Effector memory CD4-positive, alpha-beta T cell (primary cell): ENCODE measurements around the gene ATP6V1G2.

Experiments
- DNase-seq, 3 donors: peaks; one replicate each; pipeline ENCODE4 v3.0.0-alpha.2; 2020
- H3K27ac ChIP-seq: 2 replicates; pipeline ENCODE4 v1.7.0; 2013; ENCODE audit warnings: mild to moderate bottlenecking, low read length, moderate library complexity; ENCODE audit not compliant: insufficient read depth, poor library complexity, severe bottlenecking
- H3K27me3 ChIP-seq: replicated peaks from 2 replicates; pipeline ENCODE4 v1.7.0; 2013; ENCODE audit warnings: mild to moderate bottlenecking, low read length; ENCODE audit not compliant: insufficient read depth, control insufficient read depth, poor library complexity, severe bottlenecking
- H3K36me3 ChIP-seq: 2 replicates; pipeline ENCODE4 v1.7.0; 2013; ENCODE audit warnings: mild to moderate bottlenecking, low read length, moderate library complexity; ENCODE audit not compliant: control insufficient read depth, insufficient read depth
- H3K4me1 ChIP-seq: 2 replicates; pipeline ENCODE4 v1.7.0; 2013; ENCODE audit warnings: low read length, mild to moderate bottlenecking; ENCODE audit not compliant: control insufficient read depth, insufficient read depth, poor library complexity, severe bottlenecking
- H3K4me3 ChIP-seq: 2 replicates; pipeline ENCODE4 v1.7.0; 2013; ENCODE audit warnings: low read length, low read depth, mild to moderate bottlenecking; ENCODE audit not compliant: insufficient read depth, poor library complexity, severe bottlenecking
- H3K9me3 ChIP-seq: 2 replicates; pipeline ENCODE4 v1.7.0; 2013; ENCODE audit warnings: mild to moderate bottlenecking, low read length, moderate library complexity; ENCODE audit not compliant: control insufficient read depth

ATP6V1G2 gene

DNA sequence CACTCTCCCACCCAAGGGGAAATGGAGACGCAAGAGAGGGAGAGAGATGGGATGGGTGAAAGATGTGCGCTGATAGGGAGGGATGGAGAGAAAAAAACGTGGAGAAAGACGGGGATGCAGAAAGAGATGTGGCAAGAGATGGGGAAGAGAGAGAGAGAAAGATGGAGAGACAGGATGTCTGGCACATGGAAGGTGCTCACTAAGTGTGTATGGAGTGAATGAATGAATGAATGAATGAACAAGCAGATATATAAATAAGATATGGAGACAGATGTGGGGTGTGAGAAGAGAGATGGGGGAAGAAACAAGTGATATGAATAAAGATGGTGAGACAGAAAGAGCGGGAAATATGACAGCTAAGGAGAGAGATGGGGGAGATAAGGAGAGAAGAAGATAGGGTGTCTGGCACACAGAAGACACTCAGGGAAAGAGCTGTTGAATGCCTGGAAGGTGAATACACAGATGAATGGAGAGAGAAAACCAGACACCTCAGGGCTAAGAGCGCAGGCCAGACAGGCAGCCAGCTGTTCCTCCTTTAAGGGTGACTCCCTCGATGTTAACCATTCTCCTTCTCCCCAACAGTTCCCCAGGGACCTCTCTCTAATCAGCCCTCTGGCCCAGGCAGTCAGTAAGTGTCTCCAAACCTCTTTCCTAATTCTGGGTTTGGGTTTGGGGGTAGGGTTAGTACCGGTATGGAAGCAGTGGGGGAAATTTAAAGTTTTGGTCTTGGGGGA lies 29.7 kb upstream of the ATP6V1G2 start:
- Histone ChIP-seq H3K27me3 (no peaks in the 10 kb centered on the region), H3K27ac (peak overlapping the region; percentile 95), H3K4me3 (peak overlapping the region; percentile 91), H3K4me1 (peaks cover 77% of the 10 kb centered on the region), H3K36me3 (peaks cover 9% of the 10 kb centered on the region), H3K9me3 (no peaks in the 10 kb centered on the region)
- DNase-seq: no peak

DNA sequence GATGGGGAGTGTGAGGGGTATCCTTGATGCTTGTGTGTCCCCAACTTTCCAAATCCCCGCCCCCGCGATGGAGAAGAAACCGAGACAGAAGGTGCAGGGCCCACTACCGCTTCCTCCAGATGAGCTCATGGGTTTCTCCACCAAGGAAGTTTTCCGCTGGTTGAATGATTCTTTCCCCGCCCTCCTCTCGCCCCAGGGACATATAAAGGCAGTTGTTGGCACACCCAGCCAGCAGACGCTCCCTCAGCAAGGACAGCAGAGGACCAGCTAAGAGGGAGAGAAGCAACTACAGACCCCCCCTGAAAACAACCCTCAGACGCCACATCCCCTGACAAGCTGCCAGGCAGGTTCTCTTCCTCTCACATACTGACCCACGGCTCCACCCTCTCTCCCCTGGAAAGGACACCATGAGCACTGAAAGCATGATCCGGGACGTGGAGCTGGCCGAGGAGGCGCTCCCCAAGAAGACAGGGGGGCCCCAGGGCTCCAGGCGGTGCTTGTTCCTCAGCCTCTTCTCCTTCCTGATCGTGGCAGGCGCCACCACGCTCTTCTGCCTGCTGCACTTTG lies 29.0 kb upstream of the ATP6V1G2 start, which contains the start of gene TNF:
TNF (plus strand) TSS at position 231 of the 567 bp plus-strand sequence; CDS start at position 408, 177 bp downstream.
- Histone ChIP-seq H3K27ac (peak within 1 kb of the TSS; percentile 95), H3K9me3 (no peaks in the 10 kb centered on the region), H3K4me3 (peak within 1 kb of the TSS; percentile 91), H3K36me3 (peaks cover 7% of the 10 kb centered on the region), H3K27me3 (no peaks in the 10 kb centered on the region), H3K4me1 (peaks cover 83% of the 10 kb centered on the region)
- peak; percentile 78 to 87 (median 80) for DNase-seq

DNA sequence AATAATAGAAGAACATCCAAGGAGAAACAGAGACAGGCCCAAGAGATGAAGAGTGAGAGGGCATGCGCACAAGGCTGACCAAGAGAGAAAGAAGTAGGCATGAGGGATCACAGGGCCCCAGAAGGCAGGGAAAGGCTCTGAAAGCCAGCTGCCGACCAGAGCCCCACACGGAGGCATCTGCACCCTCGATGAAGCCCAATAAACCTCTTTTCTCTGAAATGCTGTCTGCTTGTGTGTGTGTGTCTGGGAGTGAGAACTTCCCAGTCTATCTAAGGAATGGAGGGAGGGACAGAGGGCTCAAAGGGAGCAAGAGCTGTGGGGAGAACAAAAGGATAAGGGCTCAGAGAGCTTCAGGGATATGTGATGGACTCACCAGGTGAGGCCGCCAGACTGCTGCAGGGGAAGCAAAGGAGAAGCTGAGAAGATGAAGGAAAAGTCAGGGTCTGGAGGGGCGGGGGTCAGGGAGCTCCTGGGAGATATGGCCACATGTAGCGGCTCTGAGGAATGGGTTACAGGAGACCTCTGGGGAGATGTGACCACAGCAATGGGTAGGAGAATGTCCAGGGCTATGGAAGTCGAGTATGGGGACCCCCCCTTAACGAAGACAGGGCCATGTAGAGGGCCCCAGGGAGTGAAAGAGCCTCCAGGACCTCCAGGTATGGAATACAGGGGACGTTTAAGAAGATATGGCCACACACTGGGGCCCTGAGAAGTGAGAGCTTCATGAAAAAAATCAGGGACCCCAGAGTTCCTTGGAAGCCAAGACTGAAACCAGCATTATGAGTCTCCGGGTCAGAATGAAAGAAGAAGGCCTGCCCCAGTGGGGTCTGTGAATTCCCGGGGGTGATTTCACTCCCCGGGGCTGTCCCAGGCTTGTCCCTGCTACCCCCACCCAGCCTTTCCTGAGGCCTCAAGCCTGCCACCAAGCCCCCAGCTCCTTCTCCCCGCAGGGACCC lies 28.0 kb upstream of the ATP6V1G2 start:
- Histone ChIP-seq H3K36me3 (peaks cover 7% of the 10 kb centered on the region), H3K27ac (peak overlapping the region; percentile 95), H3K9me3 (no peaks in the 10 kb centered on the region), H3K27me3 (no peaks in the 10 kb centered on the region), H3K4me1 (peaks cover 85% of the 10 kb centered on the region), H3K4me3 (peak overlapping the region; percentile 91)
- no peak for DNase-seq

DNA sequence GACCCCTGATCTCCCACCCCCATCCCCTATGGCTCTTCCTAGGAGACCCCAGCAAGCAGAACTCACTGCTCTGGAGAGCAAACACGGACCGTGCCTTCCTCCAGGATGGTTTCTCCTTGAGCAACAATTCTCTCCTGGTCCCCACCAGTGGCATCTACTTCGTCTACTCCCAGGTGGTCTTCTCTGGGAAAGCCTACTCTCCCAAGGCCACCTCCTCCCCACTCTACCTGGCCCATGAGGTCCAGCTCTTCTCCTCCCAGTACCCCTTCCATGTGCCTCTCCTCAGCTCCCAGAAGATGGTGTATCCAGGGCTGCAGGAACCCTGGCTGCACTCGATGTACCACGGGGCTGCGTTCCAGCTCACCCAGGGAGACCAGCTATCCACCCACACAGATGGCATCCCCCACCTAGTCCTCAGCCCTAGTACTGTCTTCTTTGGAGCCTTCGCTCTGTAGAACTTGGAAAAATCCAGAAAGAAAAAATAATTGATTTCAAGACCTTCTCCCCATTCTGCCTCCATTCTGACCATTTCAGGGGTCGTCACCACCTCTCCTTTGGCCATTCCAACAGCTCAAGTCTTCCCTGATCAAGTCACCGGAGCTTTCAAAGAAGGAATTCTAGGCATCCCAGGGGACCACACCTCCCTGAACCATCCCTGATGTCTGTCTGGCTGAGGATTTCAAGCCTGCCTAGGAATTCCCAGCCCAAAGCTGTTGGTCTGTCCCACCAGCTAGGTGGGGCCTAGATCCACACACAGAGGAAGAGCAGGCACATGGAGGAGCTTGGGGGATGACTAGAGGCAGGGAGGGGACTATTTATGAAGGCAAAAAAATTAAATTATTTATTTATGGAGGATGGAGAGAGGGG lies 27.1 kb upstream of the ATP6V1G2 start:
- peak overlapping the region; percentile 47 for H3K4me3 ChIP-seq
- no peak for DNase-seq
- peaks cover 84% of the 10 kb centered on the region for H3K4me1 ChIP-seq
- H3K27ac ChIP-seq: peak overlapping the region; percentile 95
- no peaks in the 10 kb centered on the region for H3K27me3 ChIP-seq
- H3K36me3 ChIP-seq: peaks cover 3% of the 10 kb centered on the region
- no peaks in the 10 kb centered on the region for H3K9me3 ChIP-seq

DNA sequence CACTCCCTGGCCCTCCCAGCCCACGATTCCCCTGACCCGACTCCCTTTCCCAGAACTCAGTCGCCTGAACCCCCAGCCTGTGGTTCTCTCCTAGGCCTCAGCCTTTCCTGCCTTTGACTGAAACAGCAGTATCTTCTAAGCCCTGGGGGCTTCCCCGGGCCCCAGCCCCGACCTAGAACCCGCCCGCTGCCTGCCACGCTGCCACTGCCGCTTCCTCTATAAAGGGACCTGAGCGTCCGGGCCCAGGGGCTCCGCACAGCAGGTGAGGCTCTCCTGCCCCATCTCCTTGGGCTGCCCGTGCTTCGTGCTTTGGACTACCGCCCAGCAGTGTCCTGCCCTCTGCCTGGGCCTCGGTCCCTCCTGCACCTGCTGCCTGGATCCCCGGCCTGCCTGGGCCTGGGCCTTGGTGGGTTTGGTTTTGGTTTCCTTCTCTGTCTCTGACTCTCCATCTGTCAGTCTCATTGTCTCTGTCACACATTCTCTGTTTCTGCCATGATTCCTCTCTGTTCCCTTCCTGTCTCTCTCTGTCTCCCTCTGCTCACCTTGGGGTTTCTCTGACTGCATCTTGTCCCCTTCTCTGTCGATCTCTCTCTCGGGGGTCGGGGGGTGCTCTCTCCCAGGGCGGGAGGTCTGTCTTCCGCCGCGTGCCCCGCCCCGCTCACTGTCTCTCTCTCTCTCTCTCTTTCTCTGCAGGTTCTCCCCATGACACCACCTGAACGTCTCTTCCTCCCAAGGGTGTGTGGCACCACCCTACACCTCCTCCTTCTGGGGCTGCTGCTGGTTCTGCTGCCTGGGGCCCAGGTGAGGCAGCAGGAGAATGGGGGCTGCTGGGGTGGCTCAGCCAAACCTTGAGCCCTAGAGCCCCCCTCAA lies 25.9 kb upstream of the ATP6V1G2 start, which contains the start of gene LTA:
LTA (plus strand) TSS at position 249 of the 871 bp plus-strand sequence; CDS start at position 703, 454 bp downstream.
- peaks cover 85% of the 10 kb centered on the region for H3K4me1 ChIP-seq
- H3K27ac ChIP-seq: peak within 1 kb of the TSS; percentile 95
- peak within 1 kb of the TSS; percentile 47 for H3K4me3 ChIP-seq
- H3K27me3 ChIP-seq: no peaks in the 10 kb centered on the region
- DNase-seq: peak; percentile 73 to 76 (median 74)
- no peaks in the 10 kb centered on the region for H3K36me3 ChIP-seq
- H3K9me3 ChIP-seq: no peaks in the 10 kb centered on the region

DNA sequence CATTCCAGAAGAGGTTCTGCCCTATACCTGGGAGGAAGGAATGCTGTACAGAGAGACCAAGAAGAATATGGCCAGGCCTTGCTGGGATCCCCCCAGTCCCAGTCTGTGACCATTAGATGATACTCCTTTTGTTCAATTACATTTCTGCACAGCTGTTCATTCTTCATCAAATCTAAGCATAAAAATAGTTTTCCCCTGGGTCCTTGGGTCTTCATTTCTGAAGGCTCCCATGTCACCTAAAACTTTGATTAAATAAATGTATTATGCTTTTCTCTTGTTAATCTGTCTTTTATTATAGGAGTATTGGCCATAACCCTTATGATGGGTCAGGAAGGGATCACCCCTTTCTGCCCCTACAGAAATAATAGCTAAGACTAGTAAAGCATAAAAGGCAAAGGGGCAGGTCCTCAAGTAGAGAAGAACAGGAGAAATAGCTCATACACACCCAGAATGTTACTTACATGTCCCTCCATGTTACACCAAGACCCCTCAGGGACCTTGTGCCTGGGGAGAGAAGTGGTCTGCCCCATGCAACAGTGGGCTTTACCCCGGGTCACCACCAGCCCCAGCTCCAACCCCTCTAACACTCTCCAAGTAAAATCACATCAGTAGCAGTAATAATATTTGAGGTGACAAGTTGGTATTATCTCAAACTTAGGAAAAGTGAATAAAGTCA lies 23.6 kb upstream of the ATP6V1G2 start:
- Histone ChIP-seq H3K9me3 (no peaks in the 10 kb centered on the region), H3K4me3 (no peak overlapping the region), H3K27me3 (no peaks in the 10 kb centered on the region), H3K27ac (peak overlapping the region; percentile 95), H3K36me3 (no peaks in the 10 kb centered on the region), H3K4me1 (peaks cover 78% of the 10 kb centered on the region)
- DNase-seq: no peak

DNA sequence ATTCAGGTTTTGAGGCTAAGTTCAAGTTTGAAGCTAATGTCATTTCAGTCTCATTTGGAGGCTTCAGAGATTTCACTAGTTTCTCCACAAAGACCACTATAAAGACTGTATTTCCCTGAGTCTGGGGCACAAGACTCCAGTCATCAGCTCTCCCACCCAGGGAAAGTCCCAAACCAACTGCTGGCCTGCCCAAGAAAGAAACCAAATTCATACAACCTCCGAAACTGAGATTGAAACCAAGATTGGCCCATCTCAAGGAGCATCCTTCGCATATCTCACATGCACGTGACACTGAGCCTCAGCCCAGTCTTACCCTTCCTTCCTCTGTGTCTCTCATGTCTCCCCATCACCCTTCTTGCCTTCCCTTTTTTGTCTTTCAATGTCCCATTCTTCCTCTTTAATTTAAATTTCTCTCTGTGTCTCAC lies 22.1 kb upstream of the ATP6V1G2 start:
- H3K4me1 ChIP-seq: peaks cover 64% of the 10 kb centered on the region
- peak; percentile 71 to 77 (median 72) for DNase-seq
- no peaks in the 10 kb centered on the region for H3K36me3 ChIP-seq
- peak overlapping the region; percentile 30 for H3K4me3 ChIP-seq
- no peaks in the 10 kb centered on the region for H3K9me3 ChIP-seq
- no peaks in the 10 kb centered on the region for H3K27me3 ChIP-seq
- peak overlapping the region; percentile 86 for H3K27ac ChIP-seq

DNA sequence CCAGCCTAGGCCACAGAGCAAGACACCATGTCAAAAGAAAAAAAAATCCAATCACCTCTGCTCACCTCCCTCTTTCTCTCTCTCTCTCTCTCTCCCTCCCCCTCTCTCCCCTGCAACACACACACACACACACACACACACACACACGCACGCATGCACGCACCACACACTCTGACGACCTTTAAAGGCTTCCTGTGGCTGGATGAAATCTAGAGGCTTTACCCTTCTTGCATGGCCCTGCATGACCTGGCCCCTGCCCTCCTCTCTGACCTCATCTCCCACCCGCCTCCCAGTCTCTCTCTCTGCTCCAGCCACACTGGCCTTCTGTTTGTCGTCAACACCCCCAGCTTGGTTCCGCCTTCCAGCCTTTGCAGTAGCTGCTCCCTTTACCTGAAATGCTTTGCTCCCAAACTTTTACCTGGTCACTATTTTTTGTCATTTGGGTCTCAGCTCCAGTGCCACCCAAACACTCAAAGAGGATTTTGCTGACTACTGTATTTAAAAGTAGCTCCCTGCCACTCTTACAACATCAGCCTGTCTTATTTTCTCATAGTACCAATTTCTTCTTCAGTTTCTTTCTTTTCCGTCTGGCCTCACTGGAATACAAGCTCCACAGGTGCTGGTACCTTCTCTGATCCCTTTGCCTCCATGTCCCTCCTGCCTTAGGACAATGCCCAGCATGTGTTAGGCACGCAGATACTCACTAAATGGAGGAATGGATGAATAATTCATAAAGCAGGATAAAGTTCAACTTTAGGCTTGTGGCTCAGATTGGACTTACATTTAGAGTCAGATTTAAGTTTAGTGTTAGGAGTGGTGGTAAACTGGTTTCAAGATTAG lies 21.3 kb upstream of the ATP6V1G2 start:
- no peak for DNase-seq
- H3K27me3 ChIP-seq: no peaks in the 10 kb centered on the region
- no peaks in the 10 kb centered on the region for H3K9me3 ChIP-seq
- H3K4me3 ChIP-seq: peak overlapping the region; percentile 30
- peak overlapping the region; percentile 86 for H3K27ac ChIP-seq
- no peaks in the 10 kb centered on the region for H3K36me3 ChIP-seq
- H3K4me1 ChIP-seq: peaks cover 56% of the 10 kb centered on the region
